IPS DF 6.9 (cell line): ENCODE measurements around the gene PDIA5.
"Not testable (repeated sequence)": the region's sequence is repeated elsewhere in the genome, so short reads cannot be mapped to it uniquely, and the experiment has no call there.

Source experiments
- DNase-seq: peaks from one replicate; pipeline ENCODE4 v3.0.0-alpha.2; 2013; ENCODE audit warnings: low read depth, low spot score
- H3K27ac ChIP-seq: one replicate; pipeline ENCODE4 v1.5.1; 2013; ENCODE audit warnings: low read length, control low read depth
- H3K27me3 ChIP-seq: 2 replicates; pipeline ENCODE4 v1.6.1; 2013; ENCODE audit warnings: mild to moderate bottlenecking, low read length; ENCODE audit not compliant: control insufficient read depth, insufficient read depth
- H3K36me3 ChIP-seq: 2 replicates; pipeline ENCODE4 v1.6.1; 2013; ENCODE audit warnings: low read length; ENCODE audit not compliant: control insufficient read depth, insufficient read depth
- H3K4me1 ChIP-seq: 2 replicates; pipeline ENCODE4 v1.6.1; 2013; ENCODE audit warnings: low read length; ENCODE audit not compliant: control insufficient read depth, insufficient read depth
- H3K4me3 ChIP-seq: 2 replicates; pipeline ENCODE4 v1.5.1; 2013; ENCODE audit warnings: mild to moderate bottlenecking, low read length
- H3K9me3 ChIP-seq: 2 replicates; pipeline ENCODE4 v1.6.1; 2013; ENCODE audit warnings: low read length, inconsistent platforms; ENCODE audit not compliant: control insufficient read depth, insufficient read depth
- WGBS: extraction: QIAGEN DNeasy Blood & Tissue Kit; methylation state at CpG from one replicate; pipeline ENCODE4 v1.1.7; 2013; ENCODE audit warnings: mixed read lengths, missing lambda C conversion rate; ENCODE audit not compliant: insufficient read length, insufficient coverage; 5-methylcytosine and 5-hydroxymethylcytosine counted together

PDIA5 gene

GRCh38 chr3:123147754-123148535 is 81.1 kb downstream of the PDIA5 start:
- H3K9me3 ChIP-seq = no peaks in the 10 kb centered on the region
- H3K4me1 ChIP-seq = peaks cover 10% of the 10 kb centered on the region
- no peak overlapping the region for H3K27ac ChIP-seq
- no peak for DNase-seq
- H3K27me3 ChIP-seq = no peaks in the 10 kb centered on the region
- WGBS = no CpG with 5 or more reads among the region's 10 CpGs
- H3K36me3 ChIP-seq = peaks cover 2% of the 10 kb centered on the region
- no peak overlapping the region for H3K4me3 ChIP-seq

- peaks cover 5% of the 10 kb centered on the region for H3K4me1 ChIP-seq
- no peak overlapping the region for H3K4me3 ChIP-seq
- no peak overlapping the region for H3K27ac ChIP-seq
- H3K36me3 ChIP-seq = peaks cover 2% of the 10 kb centered on the region
- no CpG with 5 or more reads among the region's 8 CpGs for WGBS
- H3K9me3 ChIP-seq = no peaks in the 10 kb centered on the region
- H3K27me3 ChIP-seq = no peaks in the 10 kb centered on the region
- DNase-seq = no peak
Measured at GRCh38 chr3:123148772-123149171, 81.9 kb downstream of the PDIA5 start.

- WGBS = no CpG with 5 or more reads among the region's 3 CpGs
- no peaks in the 10 kb centered on the region for H3K27me3 ChIP-seq
- DNase-seq = no peak
- H3K9me3 ChIP-seq = no peaks in the 10 kb centered on the region
- H3K27ac ChIP-seq = no peak overlapping the region
- H3K4me3 ChIP-seq = no peak overlapping the region
- H3K4me1 ChIP-seq = 0 out of 2 replicates have a peak, but pooled peaks cover 1% of the 10 kb centered on the region
- H3K36me3 ChIP-seq = peaks cover 5% of the 10 kb centered on the region
Measured at GRCh38 chr3:123149525-123149924, 82.7 kb downstream of the PDIA5 start.

GRCh38 chr3:123150449-123151215 is 83.8 kb downstream of the PDIA5 start:
- no peak for DNase-seq
- WGBS = no CpG with 5 or more reads among the region's 15 CpGs
- Histone ChIP-seq H3K9me3 (no peaks in the 10 kb centered on the region), H3K36me3 (peaks cover 9% of the 10 kb centered on the region), H3K4me3 (no peak overlapping the region), H3K4me1 (no peaks in the 10 kb centered on the region), H3K27me3 (no peaks in the 10 kb centered on the region), H3K27ac (no peak overlapping the region)

DNA sequence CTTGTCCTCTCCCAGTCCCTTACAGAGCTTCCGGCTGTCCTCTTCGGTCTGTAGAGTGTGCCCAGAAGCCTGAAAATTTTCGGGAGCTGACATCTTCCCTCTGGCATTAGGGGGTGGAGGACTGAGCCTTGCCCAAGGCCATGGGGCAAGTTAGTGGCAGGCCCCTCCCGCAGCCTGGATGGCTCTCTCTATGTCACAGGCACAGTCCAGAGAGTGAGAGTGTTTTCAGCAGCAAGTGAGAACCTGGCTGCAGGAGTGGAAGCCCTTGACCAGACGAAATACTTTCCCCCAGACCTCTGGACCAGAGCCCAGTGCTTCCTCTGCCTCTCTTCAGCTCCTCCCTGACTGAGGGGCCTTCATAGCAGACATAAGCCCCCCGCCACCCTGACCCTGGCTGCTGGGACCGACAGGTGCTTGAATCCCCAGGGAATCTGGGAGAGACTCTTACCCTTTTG is 84.5 kb downstream of the PDIA5 start:
- no CpG with 5 or more reads among the region's 7 CpGs for WGBS
- no peaks in the 10 kb centered on the region for H3K9me3 ChIP-seq
- H3K4me1 ChIP-seq = no peaks in the 10 kb centered on the region
- H3K4me3 ChIP-seq = no peak overlapping the region
- H3K27ac ChIP-seq = no peak overlapping the region
- no peak for DNase-seq
- H3K36me3 ChIP-seq = peaks cover 10% of the 10 kb centered on the region
- H3K27me3 ChIP-seq = no peaks in the 10 kb centered on the region

- H3K9me3 ChIP-seq, H3K27ac ChIP-seq, H3K4me1 ChIP-seq, H3K27me3 ChIP-seq, DNase-seq, H3K4me3 ChIP-seq: not testable (repeated sequence)
- no CpG with 5 or more reads among the region's 3 CpGs for WGBS
- peaks cover 11% of the 10 kb centered on the region for H3K36me3 ChIP-seq
Measured at GRCh38 chr3:123151853-123152420, 85.1 kb downstream of the PDIA5 start.

DNA sequence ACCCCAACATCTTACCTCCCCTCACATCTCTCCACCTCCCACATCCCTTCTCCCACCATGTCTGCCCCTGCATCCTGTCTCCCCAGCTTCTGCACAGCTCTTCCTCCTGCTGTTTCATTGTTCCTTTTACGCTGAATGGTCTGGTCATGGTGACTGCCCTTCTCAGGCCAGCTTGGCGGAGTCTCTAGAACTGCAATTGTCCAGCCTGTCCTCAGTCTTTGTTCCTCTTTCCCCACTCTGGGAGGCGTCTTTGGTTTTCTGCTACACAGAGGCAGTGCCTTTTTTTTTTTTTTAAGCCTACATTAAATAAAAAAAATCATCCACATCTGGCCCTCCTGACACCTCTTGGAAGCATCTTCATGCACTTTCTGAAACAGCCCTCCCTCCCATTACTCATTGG is 85.9 kb downstream of the PDIA5 start:
- peaks cover 11% of the 10 kb centered on the region for H3K36me3 ChIP-seq
- H3K9me3 ChIP-seq = no peaks in the 10 kb centered on the region
- H3K4me3 ChIP-seq = no peak overlapping the region
- H3K27ac ChIP-seq = no peak overlapping the region
- no CpG with 5 or more reads among the region's 3 CpGs for WGBS
- H3K4me1 ChIP-seq = no peaks in the 10 kb centered on the region
- DNase-seq = no peak
- no peaks in the 10 kb centered on the region for H3K27me3 ChIP-seq

- no CpG with 5 or more reads among the region's 6 CpGs for WGBS
- Histone ChIP-seq H3K9me3 (no peaks in the 10 kb centered on the region), H3K36me3 (peaks cover 11% of the 10 kb centered on the region), H3K27me3 (no peaks in the 10 kb centered on the region), H3K4me1 (no peaks in the 10 kb centered on the region), H3K4me3 (no peak overlapping the region), H3K27ac (no peak overlapping the region)
- DNase-seq = no peak
Measured at GRCh38 chr3:123153125-123154019, 86.5 kb downstream of the PDIA5 start.

DNA sequence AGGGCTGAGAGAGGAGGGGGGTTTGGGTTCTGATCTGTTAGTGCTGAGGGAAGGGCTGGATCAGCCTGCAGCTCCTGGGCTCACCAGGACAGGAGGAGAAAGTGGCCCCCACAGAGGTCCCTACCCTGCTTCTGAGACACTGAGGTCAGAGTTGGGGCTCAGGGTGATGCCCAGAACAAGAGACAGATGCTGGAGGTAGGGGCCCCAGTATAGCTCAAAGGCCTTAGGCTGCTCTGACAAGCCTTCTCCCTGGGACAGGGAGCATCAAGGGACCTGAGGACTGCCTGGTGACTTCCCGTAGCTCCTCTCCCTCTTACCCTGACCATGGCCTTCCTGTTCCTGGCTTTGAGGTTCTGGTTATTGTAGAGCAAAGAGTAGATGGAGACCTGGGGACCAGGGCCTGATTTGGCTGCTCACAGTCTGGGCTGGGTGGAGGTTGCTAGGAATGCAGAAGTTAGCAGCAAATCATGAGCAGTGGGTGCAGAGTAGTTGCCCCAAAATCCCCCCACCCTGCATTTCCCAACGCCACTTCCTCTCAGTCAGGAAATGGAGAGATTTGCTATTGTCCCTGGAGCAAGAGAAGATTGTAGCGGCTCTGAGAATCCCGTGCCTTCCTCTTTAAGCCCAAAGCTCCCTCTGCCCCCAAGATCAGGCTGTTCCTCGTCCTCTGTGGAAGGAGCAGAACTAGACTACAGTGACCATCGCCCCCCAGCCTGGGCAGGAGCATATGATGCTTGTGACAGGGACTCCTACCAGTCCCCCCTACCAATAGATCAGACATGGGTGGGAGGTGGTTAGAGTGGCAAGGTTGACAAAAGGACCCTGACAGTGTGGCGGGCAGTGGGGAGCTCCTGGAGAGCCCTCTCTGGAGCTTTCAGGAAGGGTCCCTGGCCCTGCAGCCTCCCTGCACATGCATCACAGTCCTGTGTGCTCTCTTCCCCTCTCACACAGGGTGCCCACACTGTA is 87.5 kb downstream of the PDIA5 start:
- Histone ChIP-seq H3K27me3 (no peaks in the 10 kb centered on the region), H3K4me1 (no peaks in the 10 kb centered on the region), H3K4me3 (no peak overlapping the region), H3K9me3 (no peaks in the 10 kb centered on the region), H3K27ac (no peak overlapping the region), H3K36me3 (peaks cover 9% of the 10 kb centered on the region)
- WGBS = no CpG with 5 or more reads among the region's 7 CpGs
- DNase-seq = no peak
